Measurements from ENCODE around the gene PRELID2.

DNA sequence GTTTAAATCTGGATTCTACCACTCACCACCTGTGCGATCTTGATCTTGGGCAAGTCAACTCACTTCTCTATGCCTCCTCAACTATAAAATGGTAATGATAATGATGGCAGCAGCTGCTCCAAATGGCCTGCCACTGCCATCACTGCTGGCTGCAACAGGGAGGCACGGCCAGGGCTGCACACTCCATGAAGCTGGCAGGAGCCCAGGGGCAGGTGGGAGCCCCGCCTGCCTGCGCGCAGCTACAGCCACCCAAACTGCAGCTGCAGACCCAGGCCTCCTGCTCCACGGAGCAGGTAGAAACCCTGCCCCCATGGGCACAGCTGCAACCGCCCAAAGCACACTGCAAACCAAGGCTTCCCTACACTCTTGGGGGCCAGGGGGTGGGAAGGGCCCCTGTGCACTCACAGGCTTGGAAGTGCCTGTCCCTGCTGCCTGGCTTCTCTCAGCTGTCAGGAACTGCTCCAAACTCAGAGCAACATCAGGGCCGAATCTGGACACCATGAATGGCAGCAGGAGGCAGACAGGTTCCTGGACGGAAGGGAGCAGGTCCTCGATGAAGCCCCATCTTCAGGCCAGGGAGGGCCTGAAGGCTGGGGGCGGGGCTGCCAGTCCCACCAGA is 57.6 kb downstream of the PRELID2 start:
- TF ChIP-seq, protein P1, sequence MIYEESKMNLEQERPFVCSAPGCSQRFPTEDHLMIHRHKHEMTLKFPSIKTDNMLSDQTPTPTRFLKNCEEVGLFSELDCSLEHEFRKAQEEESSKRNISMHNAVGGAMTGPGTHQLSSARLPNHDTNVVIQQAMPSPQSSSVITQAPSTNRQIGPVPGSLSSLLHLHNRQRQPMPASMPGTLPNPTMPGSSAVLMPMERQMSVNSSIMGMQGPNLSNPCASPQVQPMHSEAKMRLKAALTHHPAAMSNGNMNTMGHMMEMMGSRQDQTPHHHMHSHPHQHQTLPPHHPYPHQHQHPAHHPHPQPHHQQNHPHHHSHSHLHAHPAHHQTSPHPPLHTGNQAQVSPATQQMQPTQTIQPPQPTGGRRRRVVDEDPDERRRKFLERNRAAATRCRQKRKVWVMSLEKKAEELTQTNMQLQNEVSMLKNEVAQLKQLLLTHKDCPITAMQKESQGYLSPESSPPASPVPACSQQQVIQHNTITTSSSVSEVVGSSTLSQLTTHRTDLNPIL (CRISPR knock-in tag; IDR thresholded peaks at IDR 0.05; ENCODE audit: low read depth): no peak
- TF ChIP-seq, protein P2, sequence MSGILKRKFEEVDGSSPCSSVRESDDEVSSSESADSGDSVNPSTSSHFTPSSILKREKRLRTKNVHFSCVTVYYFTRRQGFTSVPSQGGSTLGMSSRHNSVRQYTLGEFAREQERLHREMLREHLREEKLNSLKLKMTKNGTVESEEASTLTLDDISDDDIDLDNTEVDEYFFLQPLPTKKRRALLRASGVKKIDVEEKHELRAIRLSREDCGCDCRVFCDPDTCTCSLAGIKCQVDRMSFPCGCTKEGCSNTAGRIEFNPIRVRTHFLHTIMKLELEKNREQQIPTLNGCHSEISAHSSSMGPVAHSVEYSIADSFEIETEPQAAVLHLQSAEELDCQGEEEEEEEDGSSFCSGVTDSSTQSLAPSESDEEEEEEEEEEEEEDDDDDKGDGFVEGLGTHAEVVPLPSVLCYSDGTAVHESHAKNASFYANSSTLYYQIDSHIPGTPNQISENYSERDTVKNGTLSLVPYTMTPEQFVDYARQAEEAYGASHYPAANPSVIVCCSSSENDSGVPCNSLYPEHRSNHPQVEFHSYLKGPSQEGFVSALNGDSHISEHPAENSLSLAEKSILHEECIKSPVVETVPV (CRISPR knock-in tag; IDR thresholded peaks at IDR 0.05): no peak
- TF ChIP-seq, protein P3, sequence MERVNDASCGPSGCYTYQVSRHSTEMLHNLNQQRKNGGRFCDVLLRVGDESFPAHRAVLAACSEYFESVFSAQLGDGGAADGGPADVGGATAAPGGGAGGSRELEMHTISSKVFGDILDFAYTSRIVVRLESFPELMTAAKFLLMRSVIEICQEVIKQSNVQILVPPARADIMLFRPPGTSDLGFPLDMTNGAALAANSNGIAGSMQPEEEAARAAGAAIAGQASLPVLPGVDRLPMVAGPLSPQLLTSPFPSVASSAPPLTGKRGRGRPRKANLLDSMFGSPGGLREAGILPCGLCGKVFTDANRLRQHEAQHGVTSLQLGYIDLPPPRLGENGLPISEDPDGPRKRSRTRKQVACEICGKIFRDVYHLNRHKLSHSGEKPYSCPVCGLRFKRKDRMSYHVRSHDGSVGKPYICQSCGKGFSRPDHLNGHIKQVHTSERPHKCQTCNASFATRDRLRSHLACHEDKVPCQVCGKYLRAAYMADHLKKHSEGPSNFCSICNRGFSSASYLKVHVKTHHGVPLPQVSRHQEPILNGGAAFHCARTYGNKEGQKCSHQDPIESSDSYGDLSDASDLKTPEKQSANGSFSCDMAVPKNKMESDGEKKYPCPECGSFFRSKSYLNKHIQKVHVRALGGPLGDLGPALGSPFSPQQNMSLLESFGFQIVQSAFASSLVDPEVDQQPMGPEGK (CRISPR knock-in tag; IDR thresholded peaks at IDR 0.05; ENCODE audit: borderline replicate concordance): no peak
- TF ChIP-seq SNAI2 (CRISPR knock-in tag; IDR thresholded peaks at IDR 0.05): no peak
